WERI-Rb-1 (cell line): ENCODE results near the gene SULT4A1.
A peak's percentile ranks its signal among the peaks of the same experiment; 100 is the strongest.

Source experiments
- DNase-seq: peaks from one replicate; pipeline ENCODE4 v3.0.0-alpha.2; 2020
- H3K27ac ChIP-seq: fragments of 250-450 bp; sonication (Bioruptor Pico); 2 replicates; pipeline ENCODE4 v1.5.1; 2020; ENCODE audit warnings: mild to moderate bottlenecking, moderate library complexity
- H3K27me3 ChIP-seq: fragments of 250-450 bp; sonication (Bioruptor Pico); 2 replicates; pipeline ENCODE4 v1.5.1; 2021; ENCODE audit warnings: mild to moderate bottlenecking, low read depth, moderate library complexity; ENCODE audit not compliant: insufficient read depth, severe bottlenecking
- H3K36me3 ChIP-seq: fragments of 250-450 bp; sonication (Bioruptor Pico); 2 replicates; pipeline ENCODE4 v1.5.1; 2020; ENCODE audit warnings: mild to moderate bottlenecking, moderate library complexity
- H3K4me3 ChIP-seq: 2 replicates; pipeline ENCODE4 v1.5.1; 2011; ENCODE audit warnings: low read depth, mild to moderate bottlenecking, control low read depth, low read length
- H3K9me3 ChIP-seq: fragments of 250-450 bp; sonication (Bioruptor Pico); 2 replicates; pipeline ENCODE4 v1.5.1; 2021; ENCODE audit warnings: mild to moderate bottlenecking, moderate library complexity; ENCODE audit not compliant: severe bottlenecking
- TF ChIP-seq, protein P1 (sequence below): IDR thresholded peaks from 2 replicates; pipeline ENCODE4 v1.5.1; 2011; ENCODE audit warnings: low read depth, mild to moderate bottlenecking, control low read depth, inconsistent platforms, low read length

The SULT4A1 gene

GRCh38 chr22:43850529-43850928 is 11.8 kb downstream of the SULT4A1 start:
- TF ChIP-seq, protein P1, sequence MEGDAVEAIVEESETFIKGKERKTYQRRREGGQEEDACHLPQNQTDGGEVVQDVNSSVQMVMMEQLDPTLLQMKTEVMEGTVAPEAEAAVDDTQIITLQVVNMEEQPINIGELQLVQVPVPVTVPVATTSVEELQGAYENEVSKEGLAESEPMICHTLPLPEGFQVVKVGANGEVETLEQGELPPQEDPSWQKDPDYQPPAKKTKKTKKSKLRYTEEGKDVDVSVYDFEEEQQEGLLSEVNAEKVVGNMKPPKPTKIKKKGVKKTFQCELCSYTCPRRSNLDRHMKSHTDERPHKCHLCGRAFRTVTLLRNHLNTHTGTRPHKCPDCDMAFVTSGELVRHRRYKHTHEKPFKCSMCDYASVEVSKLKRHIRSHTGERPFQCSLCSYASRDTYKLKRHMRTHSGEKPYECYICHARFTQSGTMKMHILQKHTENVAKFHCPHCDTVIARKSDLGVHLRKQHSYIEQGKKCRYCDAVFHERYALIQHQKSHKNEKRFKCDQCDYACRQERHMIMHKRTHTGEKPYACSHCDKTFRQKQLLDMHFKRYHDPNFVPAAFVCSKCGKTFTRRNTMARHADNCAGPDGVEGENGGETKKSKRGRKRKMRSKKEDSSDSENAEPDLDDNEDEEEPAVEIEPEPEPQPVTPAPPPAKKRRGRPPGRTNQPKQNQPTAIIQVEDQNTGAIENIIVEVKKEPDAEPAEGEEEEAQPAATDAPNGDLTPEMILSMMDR = no peak
- no peaks in the 10 kb centered on the region for H3K27me3 ChIP-seq
- DNase-seq = no peak

GRCh38 chr22:43849731-43850130 is 12.6 kb downstream of the SULT4A1 start:
- TF ChIP-seq, protein P1 = no peak
- Histone ChIP-seq H3K9me3 (no peaks in the 10 kb centered on the region), H3K4me3 (no peak overlapping the region), H3K36me3 (peaks cover 31% of the 10 kb centered on the region), H3K27me3 (no peaks in the 10 kb centered on the region), H3K27ac (peak overlapping the region; percentile 6; the same call in 1 of the 2 replicates)
- DNase-seq = no peak

More at GRCh38 chr22:43850529-43850928, 11.8 kb downstream of the SULT4A1 start:
- no peak overlapping the region for H3K4me3 ChIP-seq
- H3K9me3 ChIP-seq = no peaks in the 10 kb centered on the region
- peaks cover 31% of the 10 kb centered on the region for H3K36me3 ChIP-seq
- no peak overlapping the region for H3K27ac ChIP-seq

DNA sequence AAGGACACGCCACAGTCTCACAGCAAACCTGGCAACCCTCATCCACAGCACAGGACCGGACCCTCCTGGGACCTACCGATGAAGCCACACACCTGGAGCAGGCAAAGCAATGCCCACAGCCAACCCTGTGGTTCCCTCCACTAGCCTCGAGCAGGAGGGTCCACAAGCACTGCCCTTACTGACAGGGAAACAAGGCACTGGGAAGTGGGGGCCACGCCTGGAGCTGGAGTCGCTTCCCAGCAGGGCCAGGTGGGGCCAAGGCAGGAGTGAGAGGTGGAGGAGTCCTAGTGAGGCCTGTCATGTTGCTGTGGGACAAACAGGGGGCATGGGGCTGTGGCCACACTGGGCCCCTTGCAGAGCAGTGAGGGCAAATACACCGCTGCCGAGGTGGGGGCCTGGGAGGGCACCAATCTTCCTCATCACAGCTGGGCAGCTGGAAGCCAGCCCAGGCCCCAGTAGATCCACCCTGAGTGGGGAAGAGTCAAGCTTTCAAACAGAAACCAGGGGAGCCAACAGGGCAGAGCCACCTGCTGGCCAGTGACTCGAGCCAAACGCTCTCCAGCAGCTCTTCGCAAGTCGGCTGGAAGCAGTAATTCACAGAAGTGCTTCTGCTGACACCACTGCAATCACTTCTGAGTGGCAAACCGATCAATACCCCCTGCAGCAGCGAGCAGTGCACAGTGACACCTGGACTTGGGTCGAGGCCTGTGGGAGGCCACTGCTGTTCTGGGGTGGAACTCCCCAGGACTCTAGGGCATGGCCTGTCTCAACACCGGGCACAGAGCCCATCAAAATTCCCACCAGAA is 13.7 kb downstream of the SULT4A1 start:
- TF ChIP-seq, protein P1 = peak; percentile 87
- peak overlapping the region; percentile 6; the same call in 1 of the 2 replicates for H3K27ac ChIP-seq

GRCh38 chr22:43847376-43848289 is 14.7 kb downstream of the SULT4A1 start:
- no peaks in the 10 kb centered on the region for H3K27me3 ChIP-seq
- DNase-seq = no peak
- TF ChIP-seq, protein P1 = no peak
- H3K4me3 ChIP-seq = no peak overlapping the region
- H3K9me3 ChIP-seq = no peaks in the 10 kb centered on the region
- H3K36me3 ChIP-seq = peaks cover 24% of the 10 kb centered on the region
- H3K27ac ChIP-seq = no peak overlapping the region

More for the DNA sequence above, 13.7 kb downstream of the SULT4A1 start:
- no peak overlapping the region for H3K4me3 ChIP-seq
- peaks cover 24% of the 10 kb centered on the region for H3K36me3 ChIP-seq
- H3K27me3 ChIP-seq = no peaks in the 10 kb centered on the region
- H3K9me3 ChIP-seq = no peaks in the 10 kb centered on the region
- peak; percentile 66 for DNase-seq

DNA sequence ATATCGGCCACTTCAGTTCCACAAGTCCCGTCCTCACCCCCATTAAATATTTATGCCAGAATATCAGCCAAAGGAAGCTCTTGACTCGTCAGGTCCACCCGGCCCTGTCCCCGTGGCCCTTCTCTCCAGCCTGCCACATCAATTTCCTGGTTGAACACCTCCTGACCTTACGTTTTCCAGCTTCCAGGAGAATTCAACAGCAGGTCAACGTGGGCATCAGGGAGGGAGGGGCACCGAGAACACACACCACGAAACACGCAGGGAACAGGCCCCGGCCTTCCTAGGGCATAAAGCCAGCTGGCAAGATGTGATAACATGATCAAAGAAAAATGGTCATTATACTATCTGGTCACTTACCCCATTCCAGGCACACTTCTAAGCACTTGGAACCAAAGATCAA is 15.3 kb downstream of the SULT4A1 start:
- H3K4me3 ChIP-seq = no peak overlapping the region
- peaks cover 28% of the 10 kb centered on the region for H3K36me3 ChIP-seq
- TF ChIP-seq, protein P1 = no peak
- no peaks in the 10 kb centered on the region for H3K27me3 ChIP-seq
- no peak for DNase-seq
- no peak overlapping the region for H3K27ac ChIP-seq
- H3K9me3 ChIP-seq = no peaks in the 10 kb centered on the region
